ENCODE results near the gene ZNF440. TPM values are rescaled to one million over a fixed set of nuclear protein-coding genes. Genes with fewer than 3 reads are reported as not detected.
"Not testable (repeated sequence)": the region's sequence is repeated elsewhere in the genome, so short reads cannot be mapped to it uniquely, and the experiment has no call there.

Gene ZNF440
- total RNA-seq, 1 donor from 2014 or later, result 20.7 TPM

DNA sequence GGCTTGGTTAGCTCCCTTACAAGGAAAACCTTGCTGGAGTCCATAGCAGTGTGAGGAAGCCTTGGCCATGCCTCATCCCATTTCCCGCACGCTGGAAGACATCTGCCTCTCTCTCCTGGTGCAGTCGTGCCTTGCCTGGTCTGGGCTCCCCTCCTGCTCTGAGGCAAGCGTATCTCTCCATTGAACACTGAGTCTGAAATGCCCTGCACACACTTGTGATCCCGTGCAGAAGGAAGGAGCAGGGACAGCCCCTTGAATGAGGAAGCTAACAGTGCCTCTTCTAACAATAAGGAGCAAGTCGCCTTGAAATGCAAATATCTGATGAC, 407 bp upstream of the ZNF440 start:
- no peak for DNase-seq (ENCODE audit: extremely low spot score, unreplicated experiment)
- peak overlapping the region; percentile 87 for H3K27ac Mint-ChIP-seq
- H3K9me3 Mint-ChIP-seq, result peaks cover 5% of the 10 kb centered on the region
- no peaks in the 10 kb centered on the region for H3K27me3 Mint-ChIP-seq
- H3K4me1 Mint-ChIP-seq (ENCODE audit: unreplicated experiment), result peaks cover 7% of the 10 kb centered on the region
- H3K36me3 Mint-ChIP-seq, result peaks cover 37% of the 10 kb centered on the region
- no peak for TF ChIP-seq CTCF (conservative IDR thresholded peaks at IDR 0.05)
- peak overlapping the region; percentile 93 for H3K4me3 Mint-ChIP-seq

GRCh38 chr19:11814700-11815035, 595 bp downstream of the ZNF440 start:
- H3K4me1 Mint-ChIP-seq (ENCODE audit: unreplicated experiment), result peaks cover 7% of the 10 kb centered on the region
- TF ChIP-seq CTCF (conservative IDR thresholded peaks at IDR 0.05), result no peak
- peak overlapping the region; percentile 85 for H3K27ac Mint-ChIP-seq
- no peaks in the 10 kb centered on the region for H3K27me3 Mint-ChIP-seq
- H3K9me3 Mint-ChIP-seq, result peaks cover 5% of the 10 kb centered on the region
- peaks cover 35% of the 10 kb centered on the region for H3K36me3 Mint-ChIP-seq
- DNase-seq (ENCODE audit: extremely low spot score, unreplicated experiment), result no peak
- peak overlapping the region; percentile 93 for H3K4me3 Mint-ChIP-seq

- Mint-ChIP-seq H3K27ac (no peak overlapping the region), H3K27me3 (no peaks in the 10 kb centered on the region), H3K9me3 (peaks cover 23% of the 10 kb centered on the region), H3K4me3 (no peak overlapping the region), H3K36me3 (peaks cover 46% of the 10 kb centered on the region), H3K4me1 (ENCODE audit: unreplicated experiment) (no peaks in the 10 kb centered on the region)
- DNase-seq (ENCODE audit: extremely low spot score, unreplicated experiment), result no peak
- no peak for TF ChIP-seq CTCF (conservative IDR thresholded peaks at IDR 0.05)
Measured at GRCh38 chr19:11821474-11822109, 7.5 kb downstream of the ZNF440 start.

- H3K27ac Mint-ChIP-seq, result not testable (repeated sequence)
- peaks cover 75% of the 10 kb centered on the region for H3K36me3 Mint-ChIP-seq
Measured at GRCh38 chr19:11828957-11829876, 15.1 kb downstream of the ZNF440 start.

DNA sequence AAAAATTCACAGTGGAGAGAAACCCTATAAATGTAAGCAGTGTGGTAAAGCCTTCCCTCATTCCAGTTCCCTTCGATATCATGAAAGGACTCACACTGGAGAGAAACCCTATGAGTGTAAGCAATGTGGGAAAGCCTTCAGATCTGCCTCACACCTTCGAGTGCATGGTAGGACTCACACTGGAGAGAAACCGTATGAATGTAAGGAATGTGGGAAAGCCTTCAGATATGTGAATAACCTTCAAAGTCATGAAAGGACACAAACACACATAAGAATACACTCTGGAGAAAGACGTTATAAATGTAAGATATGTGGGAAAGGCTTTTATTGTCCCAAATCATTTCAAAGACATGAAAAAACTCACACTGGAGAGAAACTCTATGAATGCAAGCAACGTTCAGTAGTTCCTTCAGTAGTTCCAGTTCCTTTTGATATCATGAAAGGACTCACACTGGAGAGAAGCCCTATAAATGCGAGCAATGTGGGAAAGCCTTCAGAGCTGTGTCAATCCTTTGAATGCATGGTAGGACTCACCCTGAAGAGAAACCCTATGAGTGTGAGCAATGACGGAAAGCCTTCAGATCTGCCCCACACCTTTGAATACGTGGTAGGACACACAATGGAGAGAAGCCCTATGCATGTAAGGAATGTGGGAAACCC, 18.3 kb downstream of the ZNF440 start:
- H3K9me3 Mint-ChIP-seq, result peaks cover 33% of the 10 kb centered on the region
- no peak overlapping the region for H3K27ac Mint-ChIP-seq
- no peak overlapping the region for H3K4me3 Mint-ChIP-seq

More at GRCh38 chr19:11828957-11829876, 15.1 kb downstream of the ZNF440 start:
- not testable (repeated sequence) for DNase-seq (ENCODE audit: extremely low spot score, unreplicated experiment); H3K4me1 Mint-ChIP-seq (ENCODE audit: unreplicated experiment); H3K4me3 Mint-ChIP-seq; H3K27me3 Mint-ChIP-seq
- H3K9me3 Mint-ChIP-seq, result peaks cover 37% of the 10 kb centered on the region

More for the DNA sequence above, 18.3 kb downstream of the ZNF440 start:
- H3K4me1 Mint-ChIP-seq (ENCODE audit: unreplicated experiment), result no peaks in the 10 kb centered on the region
- no peaks in the 10 kb centered on the region for H3K27me3 Mint-ChIP-seq
- TF ChIP-seq CTCF (conservative IDR thresholded peaks at IDR 0.05), result no peak
- no peak for DNase-seq (ENCODE audit: extremely low spot score, unreplicated experiment)
- peaks cover 75% of the 10 kb centered on the region for H3K36me3 Mint-ChIP-seq

All from type B pancreatic cell (in vitro differentiated cells).